Measurements from ENCODE around the gene EXOC3L4. TPM values are rescaled to one million over a fixed set of nuclear protein-coding genes. Genes with fewer than 3 reads are reported as not detected.

The EXOC3L4 gene
- total RNA-seq, 6 experiments from 2014 or later, result 0.45 TPM; not detected in 5

- Mint-ChIP-seq H3K36me3 (ENCODE audit: low read depth) (no peaks in the 10 kb centered on the region), H3K4me3 (no peak overlapping the region), H3K27me3 (ENCODE audit: insufficient read depth) (peaks cover 44% of the 10 kb centered on the region), H3K9me3 (no peaks in the 10 kb centered on the region), H3K4me1 (ENCODE audit: low read depth) (peaks cover 9% of the 10 kb centered on the region), H3K27ac (no peak overlapping the region)
- TF ChIP-seq CTCF (IDR thresholded peaks at IDR 0.05), result no peak
- DNase-seq, result no peak
These were observed 61.4 kb downstream of the EXOC3L4 start for GRCh38 chr14:103155826-103156394.

- no peaks in the 10 kb centered on the region for H3K9me3 Mint-ChIP-seq
- no peak for TF ChIP-seq CTCF (IDR thresholded peaks at IDR 0.05)
- H3K27ac Mint-ChIP-seq, result no peak overlapping the region
- peaks cover 9% of the 10 kb centered on the region for H3K4me1 Mint-ChIP-seq (ENCODE audit: low read depth)
- H3K4me3 Mint-ChIP-seq, result no peak overlapping the region
- H3K27me3 Mint-ChIP-seq (ENCODE audit: insufficient read depth), result peaks cover 40% of the 10 kb centered on the region
- no peaks in the 10 kb centered on the region for H3K36me3 Mint-ChIP-seq (ENCODE audit: low read depth)
- DNase-seq, result no peak
These were observed 62.3 kb downstream of the EXOC3L4 start for GRCh38 chr14:103156651-103157378.

- Mint-ChIP-seq H3K4me1 (ENCODE audit: low read depth) (peaks cover 9% of the 10 kb centered on the region), H3K36me3 (ENCODE audit: low read depth) (no peaks in the 10 kb centered on the region), H3K9me3 (no peaks in the 10 kb centered on the region), H3K27ac (no peak overlapping the region), H3K4me3 (no peak overlapping the region), H3K27me3 (ENCODE audit: insufficient read depth) (peaks cover 39% of the 10 kb centered on the region)
- TF ChIP-seq CTCF (IDR thresholded peaks at IDR 0.05), result no peak
- DNase-seq, result no peak
These were observed 63.4 kb downstream of the EXOC3L4 start for GRCh38 chr14:103157969-103158368.

DNA sequence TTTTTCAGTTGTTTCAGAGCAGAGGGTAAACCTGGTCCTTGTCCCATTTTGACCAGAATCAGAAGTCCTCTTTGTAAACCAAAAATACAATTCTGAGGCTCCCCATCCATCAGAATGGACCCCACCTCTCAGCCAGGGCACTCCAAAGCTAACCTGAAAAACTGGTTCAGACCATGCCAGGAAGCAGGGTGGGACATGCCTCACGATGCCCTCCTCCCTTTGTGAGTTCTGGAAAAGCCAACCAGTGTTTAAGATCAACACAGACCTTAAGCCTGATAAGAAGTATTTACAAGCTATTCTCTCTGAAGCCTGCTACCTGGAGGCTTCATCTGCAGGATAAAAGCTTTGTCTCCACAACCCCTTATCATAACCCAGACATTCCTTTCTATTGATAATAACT lies 64.2 kb downstream of the EXOC3L4 start:
- Mint-ChIP-seq H3K36me3 (ENCODE audit: low read depth) (no peaks in the 10 kb centered on the region), H3K27ac (no peak overlapping the region), H3K4me3 (no peak overlapping the region), H3K9me3 (no peaks in the 10 kb centered on the region), H3K27me3 (ENCODE audit: insufficient read depth) (peaks cover 47% of the 10 kb centered on the region), H3K4me1 (ENCODE audit: low read depth) (peaks cover 9% of the 10 kb centered on the region)
- DNase-seq, result no peak
- no peak for TF ChIP-seq CTCF (IDR thresholded peaks at IDR 0.05)

Other genes starting within 250 kb of the EXOC3L4 start
- not detected for gene AMN, start 172.1 kb upstream of the EXOC3L4 start, total RNA-seq (2021; fragmentation: NEBNext Ultra II Directional; extraction: Animal tissue kit (Norgen Biotek cat#: 25700))
- 10 to 100 TPM; 73.7 to 85.1 (median 79.9) TPM for gene CDC42BPB, start 37.2 kb upstream of the EXOC3L4 start, total RNA-seq (2021; fragmentation: NEBNext Ultra II Directional; extraction: Animal tissue kit (Norgen Biotek cat#: 25700))
- gene LBHD2, start 10.5 kb upstream of the EXOC3L4 start, total RNA-seq (2021; fragmentation: NEBNext Ultra II Directional; extraction: Animal tissue kit (Norgen Biotek cat#: 25700)), result not detected
- 10 to 100 TPM; 44.7 to 59.6 (median 46.4) TPM for gene TNFAIP2, start 28.7 kb downstream of the EXOC3L4 start, total RNA-seq (2021; fragmentation: NEBNext Ultra II Directional; extraction: Animal tissue kit (Norgen Biotek cat#: 25700))
- 100 to 1,000 TPM; 181 to 217 (median 203) TPM for gene EIF5, start 239.5 kb downstream of the EXOC3L4 start, total RNA-seq (2021; fragmentation: NEBNext Ultra II Directional; extraction: Animal tissue kit (Norgen Biotek cat#: 25700))